Suppressor macrophage treated with lipopolysaccharide for 1 hour (primary cell): ENCODE measurements around the gene MAG.
"Not testable (repeated sequence)": the region's sequence is repeated elsewhere in the genome, so short reads cannot be mapped to it uniquely, and the experiment has no call there.

Experiments
- DNase-seq, 3 donors: peaks; one replicate each; pipeline ENCODE4 v3.0.0-alpha.2; 2020 to 2022

MAG gene

DNA sequence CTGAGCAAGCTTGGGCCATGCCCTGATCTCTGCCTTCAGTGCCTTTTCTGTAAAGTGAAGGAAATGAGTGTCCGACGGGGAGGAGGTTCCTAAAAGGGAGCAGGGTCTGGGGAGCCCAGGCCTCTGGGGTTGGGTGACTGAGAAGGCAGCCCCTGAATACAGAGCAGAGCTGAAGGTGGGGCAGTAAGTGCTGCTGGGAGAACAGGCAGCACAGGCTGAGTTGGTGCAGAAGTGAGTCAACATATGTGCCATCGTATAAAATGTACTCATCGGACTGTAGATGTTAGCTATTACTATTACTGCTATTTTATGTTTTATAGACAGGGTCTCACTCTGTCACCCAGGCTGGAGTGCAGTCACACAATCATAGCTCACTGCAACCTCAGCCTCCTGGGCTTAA is 10.7 kb upstream of the MAG start:
- DNase-seq, result peak in 1 of 3 donors; percentile 43

GRCh38 chr19:35284153-35285094 is 7.5 kb upstream of the MAG start:
- peak in 1 of 3 donors; percentile 43 for DNase-seq

DNA sequence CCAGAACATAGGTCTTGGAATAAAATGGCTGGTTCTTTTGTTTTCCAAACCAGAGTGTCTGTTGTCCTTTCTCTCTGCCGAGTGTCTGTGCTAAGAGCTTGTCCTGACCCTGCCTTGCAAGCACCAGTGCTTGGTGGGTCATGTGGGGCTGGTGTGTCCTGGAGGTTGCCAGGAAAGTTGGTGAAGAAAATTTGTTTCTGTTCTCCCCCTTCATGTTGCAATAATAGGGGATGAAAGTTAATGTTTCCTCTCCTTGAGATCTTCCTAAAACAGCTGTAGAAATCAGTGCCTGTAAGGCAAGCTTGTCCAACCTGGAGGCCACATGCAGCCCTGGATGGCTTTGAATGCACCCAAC is 6.9 kb upstream of the MAG start:
- peak; percentile 47 to 62 (median 52) for DNase-seq

DNA sequence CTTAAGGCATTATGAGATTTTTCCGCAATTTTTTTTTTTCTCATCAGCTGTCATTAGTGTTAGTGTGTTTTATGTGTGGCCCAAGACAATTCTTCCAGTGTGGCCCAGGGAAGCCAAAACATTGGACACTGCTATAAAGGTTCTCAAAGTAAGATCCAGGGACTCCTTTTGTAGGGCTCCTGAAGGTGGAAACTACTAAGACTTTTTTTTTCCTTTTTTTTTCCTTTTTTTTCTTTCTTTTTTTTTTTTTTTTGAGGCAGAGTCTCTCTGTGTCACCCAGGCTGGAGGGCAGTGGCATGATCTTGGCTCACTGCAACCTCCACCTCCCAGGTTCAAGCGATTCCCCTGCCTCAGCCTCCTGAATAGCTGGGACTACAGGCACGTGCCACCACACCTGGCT is 6.5 kb upstream of the MAG start:
- not testable (repeated sequence) for DNase-seq

- DNase-seq, result peak; percentile 42 to 50 (median 44)
These were observed 5.9 kb upstream of the MAG start for GRCh38 chr19:35286101-35286500.

DNA sequence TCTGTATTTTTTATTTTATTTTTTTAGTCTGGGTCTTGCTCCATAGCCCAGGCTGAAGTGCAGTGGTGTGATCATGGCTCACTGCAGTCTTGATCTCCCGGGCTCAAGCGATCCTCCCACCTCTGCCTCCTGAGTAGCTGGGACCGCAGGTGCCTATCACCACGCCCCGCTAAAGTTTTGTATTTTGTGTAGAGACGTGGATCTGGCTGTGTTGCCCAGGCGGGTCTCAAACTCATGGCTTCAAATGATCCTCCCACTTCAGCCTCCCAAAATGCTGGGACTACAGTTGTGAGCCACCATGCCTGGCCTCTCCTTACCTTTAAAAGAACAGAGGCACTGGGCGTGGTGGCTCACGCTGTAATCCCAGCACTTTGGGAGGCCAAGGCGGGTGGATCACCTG is 4.2 kb upstream of the MAG start:
- no peak for DNase-seq

GRCh38 chr19:35288331-35288730 is 3.6 kb upstream of the MAG start:
- no peak for DNase-seq

GRCh38 chr19:35288906-35289305 is 3.1 kb upstream of the MAG start:
- DNase-seq, result no peak

DNA sequence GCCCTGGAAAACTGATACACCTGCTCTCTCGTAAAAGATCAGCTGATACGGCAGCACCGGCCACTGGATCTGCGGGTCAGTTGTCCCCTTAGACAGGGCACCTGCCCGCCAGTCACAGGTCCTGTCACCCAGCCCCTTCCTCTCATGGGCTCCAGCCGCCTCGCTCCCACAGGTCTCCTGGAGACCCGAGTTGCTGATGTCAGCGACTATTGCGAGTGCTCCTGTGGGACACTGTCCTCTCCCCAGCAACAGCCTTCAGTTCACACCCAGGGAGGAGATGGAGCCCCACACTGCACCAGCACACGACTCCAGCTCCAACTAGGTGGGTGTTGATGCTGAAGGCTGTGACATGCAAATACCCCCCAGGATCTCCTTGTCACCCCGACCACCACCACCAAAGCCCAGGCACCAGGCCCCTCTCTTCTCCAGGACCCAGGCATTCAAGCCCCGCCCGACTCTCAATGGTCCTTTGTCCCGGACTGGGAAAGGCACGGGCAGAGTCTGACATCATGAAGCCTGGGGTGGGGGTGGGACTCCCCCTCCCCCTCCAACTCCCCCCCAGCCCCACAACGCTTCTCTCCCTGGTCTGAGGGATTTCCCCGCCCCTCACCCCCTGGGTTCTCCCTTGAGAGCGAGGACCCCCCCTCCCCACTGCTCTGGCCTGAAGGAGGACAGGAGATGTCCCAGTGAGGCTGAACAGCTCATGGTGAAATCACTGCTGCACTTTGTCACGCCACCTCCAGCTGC is 1.4 kb upstream of the MAG start:
- no peak for DNase-seq

- no peak for DNase-seq
These were observed 702 bp upstream of the MAG start for GRCh38 chr19:35291259-35291658.

- no peak for DNase-seq
These were observed 731 bp downstream of the MAG start for GRCh38 chr19:35292421-35293362.

DNA sequence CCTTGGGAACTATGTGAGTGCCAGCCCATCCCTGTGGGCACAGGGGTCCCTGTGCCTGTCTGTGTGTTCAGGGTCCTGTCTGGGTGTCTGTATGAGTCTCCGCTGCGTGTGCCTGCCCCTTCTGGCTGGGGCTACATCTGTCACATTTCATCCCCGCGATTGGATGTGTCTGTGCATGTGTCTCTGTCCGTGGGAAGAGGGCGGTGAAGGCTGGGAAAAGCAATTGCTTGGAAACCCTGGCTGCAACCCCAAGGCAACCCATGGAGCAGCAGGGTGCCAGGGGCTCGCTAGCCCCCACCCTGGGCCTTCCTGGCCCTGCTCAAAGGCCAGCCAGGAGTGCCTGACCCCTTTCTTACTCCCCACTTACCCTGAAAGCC is 1.4 kb downstream of the MAG start:
- no peak for DNase-seq

DNA sequence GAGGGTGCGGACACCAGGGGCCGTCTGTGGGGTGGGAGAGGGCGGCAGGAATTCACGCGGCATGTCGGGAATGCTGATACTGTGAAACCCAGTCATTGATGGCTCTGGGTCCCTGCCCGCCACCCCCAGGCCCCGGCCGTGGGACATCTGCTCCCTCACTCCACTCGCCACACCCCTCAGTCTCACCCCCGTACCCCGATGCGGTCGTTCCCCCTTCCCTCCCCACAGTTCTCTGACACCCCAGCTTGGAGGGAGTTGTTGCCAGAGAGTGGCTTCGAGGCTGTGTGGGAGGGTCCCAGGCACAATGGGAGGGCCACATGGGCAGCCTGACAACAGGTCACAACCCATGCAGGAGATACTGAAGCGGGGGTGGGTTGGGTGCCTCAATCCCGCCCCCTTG is 1.8 kb downstream of the MAG start:
- DNase-seq, result no peak

- DNase-seq, result no peak
These were observed 2.4 kb downstream of the MAG start for GRCh38 chr19:35294328-35294727.

DNA sequence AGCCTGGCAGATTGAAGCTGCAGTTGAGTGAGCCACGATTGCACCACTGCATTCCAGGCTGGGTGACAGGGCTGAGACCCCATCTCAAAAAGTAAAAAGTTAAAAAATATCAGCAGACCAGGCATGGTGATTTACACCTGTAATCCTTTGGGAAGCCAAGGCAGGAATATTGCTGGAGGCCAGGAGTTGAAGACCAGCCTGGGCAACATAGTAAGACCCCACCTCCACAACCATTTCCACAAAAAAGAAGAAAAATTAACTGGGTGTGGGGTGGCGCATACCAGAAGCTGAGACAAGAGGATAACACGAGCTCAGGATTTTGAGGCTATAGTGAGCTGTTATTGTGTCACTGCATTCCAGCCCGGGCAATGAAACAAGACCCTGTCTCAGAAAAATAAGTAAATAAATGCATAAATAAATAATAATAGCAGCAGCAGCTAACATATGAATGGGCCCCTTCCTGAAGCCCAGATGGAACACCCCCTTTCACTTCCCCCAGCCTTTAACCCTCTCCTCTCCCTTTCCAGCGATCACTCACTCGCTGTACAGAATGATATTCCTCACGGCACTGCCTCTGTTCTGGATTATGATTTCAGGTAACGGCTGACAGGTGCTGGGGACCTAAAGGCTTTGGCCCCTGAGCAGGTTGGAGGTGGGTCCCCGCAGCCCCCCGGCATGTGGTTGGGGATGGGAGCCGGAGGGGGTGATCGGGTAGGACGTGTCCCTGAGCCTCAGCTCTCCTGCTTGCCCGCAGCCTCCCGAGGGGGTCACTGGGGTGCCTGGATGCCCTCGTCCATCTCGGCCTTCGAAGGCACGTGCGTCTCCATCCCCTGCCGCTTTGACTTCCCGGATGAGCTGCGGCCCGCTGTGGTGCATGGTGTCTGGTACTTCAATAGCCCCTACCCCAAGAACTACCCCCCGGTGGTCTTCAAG is 3.2 kb downstream of the MAG start:
- DNase-seq, result no peak

GRCh38 chr19:35295792-35296462 is 4.0 kb downstream of the MAG start:
- DNase-seq, result no peak

DNA sequence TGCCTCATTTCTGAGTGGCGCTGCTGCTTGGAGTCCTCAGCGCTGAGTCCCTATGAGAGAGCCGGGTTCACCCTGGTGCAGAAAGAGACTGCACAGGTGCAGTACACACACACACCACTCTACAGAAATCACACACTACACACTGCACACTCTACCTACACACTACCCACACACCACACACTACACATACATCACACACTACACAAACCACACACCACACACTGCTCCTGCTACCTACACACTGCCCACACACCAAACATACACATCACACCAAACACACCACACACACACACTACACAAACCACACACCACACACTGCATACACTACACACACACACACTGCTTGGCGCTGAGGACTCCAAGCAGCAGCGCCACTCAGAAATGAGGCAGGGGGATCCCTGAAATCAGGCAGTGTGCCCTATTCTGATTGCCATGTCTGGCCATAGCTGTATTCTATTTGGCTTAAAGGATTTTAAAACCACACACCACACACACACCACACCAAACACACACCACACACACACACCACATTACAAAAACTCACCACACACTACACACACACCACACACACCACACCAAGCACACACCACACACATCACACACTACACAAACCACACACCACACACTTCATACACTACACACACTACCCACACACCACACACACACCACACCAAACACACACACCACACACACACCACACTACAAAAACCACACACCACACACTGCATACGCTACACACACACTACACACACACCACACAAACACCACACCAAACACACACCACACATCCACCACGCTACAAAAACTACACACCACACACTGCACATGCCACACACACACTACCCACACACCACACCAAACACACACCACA is 4.9 kb downstream of the MAG start:
- DNase-seq, result no peak

DNA sequence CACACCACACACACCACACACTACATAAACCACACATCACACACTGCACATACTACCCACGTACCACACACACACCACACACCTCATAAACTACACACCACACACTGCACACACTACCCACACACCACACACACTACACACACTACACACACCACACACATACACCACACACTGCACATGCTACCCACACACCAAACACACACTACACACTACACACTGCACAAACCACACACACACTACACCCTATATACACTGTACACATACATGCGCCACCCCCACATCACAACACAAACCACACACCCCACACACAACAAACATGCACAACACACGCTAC is 5.5 kb downstream of the MAG start:
- no peak for DNase-seq

- DNase-seq, result no peak
These were observed 6.0 kb downstream of the MAG start for GRCh38 chr19:35297922-35298321.

- DNase-seq, result no peak
These were observed 6.6 kb downstream of the MAG start for GRCh38 chr19:35298561-35298972.
